ENCODE measurements around the gene ZKSCAN2. TPM values are rescaled to one million over a fixed set of nuclear protein-coding genes. Genes with fewer than 3 reads are reported as not detected.

The ZKSCAN2 gene
- total and polyA plus RNA-seq, 2 of the 8 experiments (the other 6 are each of a cell fraction or from before 2014, with no cell fraction given), result 2.2 to 11.6 TPM

GRCh38 chr16:25271421-25271820, 13.8 kb upstream of the ZKSCAN2 start (continued):
- TF ChIP-seq, protein P1, sequence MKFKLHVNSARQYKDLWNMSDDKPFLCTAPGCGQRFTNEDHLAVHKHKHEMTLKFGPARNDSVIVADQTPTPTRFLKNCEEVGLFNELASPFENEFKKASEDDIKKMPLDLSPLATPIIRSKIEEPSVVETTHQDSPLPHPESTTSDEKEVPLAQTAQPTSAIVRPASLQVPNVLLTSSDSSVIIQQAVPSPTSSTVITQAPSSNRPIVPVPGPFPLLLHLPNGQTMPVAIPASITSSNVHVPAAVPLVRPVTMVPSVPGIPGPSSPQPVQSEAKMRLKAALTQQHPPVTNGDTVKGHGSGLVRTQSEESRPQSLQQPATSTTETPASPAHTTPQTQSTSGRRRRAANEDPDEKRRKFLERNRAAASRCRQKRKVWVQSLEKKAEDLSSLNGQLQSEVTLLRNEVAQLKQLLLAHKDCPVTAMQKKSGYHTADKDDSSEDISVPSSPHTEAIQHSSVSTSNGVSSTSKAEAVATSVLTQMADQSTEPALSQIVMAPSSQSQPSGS (IDR thresholded peaks at IDR 0.05; ENCODE audit: low read length), result no peak

Measured in H1 (cell line).